Measurements from ENCODE around the gene PEX13.

The PEX13 gene

DNA sequence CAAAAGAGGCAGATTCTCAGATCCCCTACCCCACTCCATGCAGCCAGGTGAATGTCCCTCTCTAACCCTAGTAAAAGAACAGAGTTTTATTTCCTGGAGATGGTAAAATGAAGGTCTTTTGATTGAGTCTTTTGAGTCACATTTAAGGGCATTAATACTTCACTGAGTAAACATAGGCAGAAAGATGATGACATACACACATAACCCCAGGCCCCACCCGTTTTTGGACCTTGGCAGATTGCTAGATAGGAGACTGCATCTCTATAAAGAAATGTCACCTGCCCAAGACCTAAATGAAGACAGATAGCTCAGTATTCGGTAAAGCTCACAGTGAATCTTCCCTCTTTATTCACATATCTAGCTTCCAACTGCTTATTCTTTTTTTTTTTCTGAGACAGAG lies 28.3 kb upstream of the PEX13 start:
- no peak overlapping the region for H3K4me3 ChIP-seq (replicated peaks in 1 of 2; ENCODE audit: low read depth in 2 of 2, low read length in 2 of 2)
- no peak for DNase-seq (ENCODE audit: low read depth in 2 of 2)
- no peak for TF ChIP-seq CTCF (IDR thresholded peaks at IDR 0.05; ENCODE audit: low read depth, low read length)

GRCh38 chr2:60991644-60992043 lies 25.9 kb upstream of the PEX13 start:
- DNase-seq (ENCODE audit: low read depth in 2 of 2): no peak
- TF ChIP-seq CTCF (IDR thresholded peaks at IDR 0.05; ENCODE audit: low read depth, low read length): no peak
- H3K4me3 ChIP-seq (replicated peaks in 1 of 2; ENCODE audit: low read depth in 2 of 2, low read length in 2 of 2): no peak overlapping the region

DNA sequence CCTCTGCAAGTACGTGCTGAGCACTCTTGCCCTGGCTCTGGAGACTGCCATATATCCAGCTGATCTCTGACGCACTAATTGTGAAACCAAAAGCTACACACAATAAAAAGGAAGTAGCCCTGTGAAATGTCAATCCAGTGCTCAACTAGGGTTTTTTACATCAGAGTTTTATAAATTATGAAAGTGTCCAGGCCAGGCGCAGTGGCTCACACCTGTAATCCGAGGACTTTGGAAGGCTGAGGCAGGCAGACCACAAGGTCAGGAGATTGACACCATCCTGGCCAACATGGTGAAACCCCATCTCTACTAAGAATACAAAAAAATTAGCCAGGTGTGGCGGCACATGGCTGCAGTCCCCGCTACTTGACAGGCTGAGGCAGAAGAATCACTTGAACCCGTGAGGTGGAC lies 24.5 kb upstream of the PEX13 start:
- no peak for TF ChIP-seq CTCF (IDR thresholded peaks at IDR 0.05; ENCODE audit: low read depth, low read length)
- DNase-seq (ENCODE audit: low read depth in 2 of 2): no peak
- no peak overlapping the region for H3K4me3 ChIP-seq (replicated peaks in 1 of 2; ENCODE audit: low read depth in 2 of 2, low read length in 2 of 2)

GRCh38 chr2:60994131-60994530 lies 23.4 kb upstream of the PEX13 start:
- no peak overlapping the region for H3K4me3 ChIP-seq (replicated peaks in 1 of 2; ENCODE audit: low read depth in 2 of 2, low read length in 2 of 2)
- no peak for DNase-seq (ENCODE audit: low read depth in 2 of 2)
- no peak for TF ChIP-seq CTCF (IDR thresholded peaks at IDR 0.05; ENCODE audit: low read depth, low read length)

DNA sequence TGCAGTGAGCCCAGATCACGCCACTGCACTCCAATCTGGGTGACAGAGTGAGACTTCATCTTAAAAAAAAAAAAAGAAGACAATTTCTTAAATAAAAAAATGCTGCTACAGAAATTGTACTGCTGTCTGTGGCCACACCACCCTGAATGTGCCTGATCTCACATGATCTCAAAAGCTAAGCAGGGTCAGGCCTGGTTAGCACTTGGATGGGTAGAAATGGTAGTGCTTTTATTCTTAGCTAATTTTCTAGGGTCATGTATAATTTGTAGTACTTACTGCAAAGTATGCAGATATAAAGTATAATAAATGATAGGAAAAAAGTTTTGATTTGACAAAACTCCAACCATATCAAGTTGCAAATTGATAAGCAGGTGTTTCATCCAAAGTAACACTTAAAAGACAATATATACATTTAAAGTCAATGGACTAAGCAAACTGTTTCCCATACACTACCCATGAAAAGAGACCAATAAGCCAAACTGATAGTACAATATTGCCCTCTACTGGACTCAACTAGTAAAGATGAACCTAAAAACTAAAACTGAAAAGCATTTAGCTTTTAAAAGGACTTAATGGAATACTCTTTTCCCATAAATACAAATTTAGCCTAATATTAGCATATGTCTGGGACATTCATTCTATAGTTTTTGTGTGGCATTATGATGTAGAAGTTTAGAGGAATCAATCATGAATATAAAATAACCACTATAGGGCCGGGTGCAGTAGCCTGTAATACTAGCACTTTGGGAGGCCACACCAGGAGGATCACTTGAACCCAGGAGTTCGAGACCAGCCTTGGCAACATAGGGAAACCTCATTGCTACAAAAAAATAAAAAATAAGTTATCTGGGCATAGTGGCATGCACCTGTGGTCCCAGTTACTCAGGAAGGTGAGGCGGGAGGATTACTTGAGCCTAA lies 18.6 kb upstream of the PEX13 start:
- H3K4me3 ChIP-seq (replicated peaks in 1 of 2; ENCODE audit: low read depth in 2 of 2, low read length in 2 of 2): no peak overlapping the region
- peak; percentile 50 for TF ChIP-seq CTCF (IDR thresholded peaks at IDR 0.05; ENCODE audit: low read depth, low read length)
- peak; percentile 67 to 73 for DNase-seq (ENCODE audit: low read depth in 2 of 2)

DNA sequence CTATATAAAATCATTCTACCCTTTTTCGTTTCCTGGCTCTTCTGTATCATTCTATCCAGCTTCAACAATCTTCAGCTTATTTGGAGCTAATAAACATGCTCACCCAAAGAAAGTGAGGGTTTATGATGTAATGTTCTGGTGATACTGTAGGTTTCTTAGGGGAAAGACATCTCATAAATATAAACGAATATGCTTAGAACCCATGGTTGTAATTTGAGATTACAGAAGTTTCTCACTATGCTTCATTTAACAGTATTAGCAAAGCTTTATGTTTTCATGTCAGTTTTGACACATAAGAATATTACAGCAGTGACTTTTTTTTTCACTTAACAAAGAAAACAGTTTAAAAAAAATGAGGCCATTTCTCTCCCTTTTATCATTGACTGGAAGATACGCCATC lies 11.8 kb upstream of the PEX13 start:
- TF ChIP-seq CTCF (IDR thresholded peaks at IDR 0.05; ENCODE audit: low read depth, low read length): no peak
- DNase-seq (ENCODE audit: low read depth in 2 of 2): no peak
- H3K4me3 ChIP-seq (replicated peaks in 1 of 2; ENCODE audit: low read depth in 2 of 2, low read length in 2 of 2): no peak overlapping the region
